ENCODE results near the gene RASGRP3. TPM values are rescaled to one million over a fixed set of nuclear protein-coding genes. Genes with fewer than 3 reads are reported as not detected.
"Not testable (repeated sequence)": the region's sequence is repeated elsewhere in the genome, so short reads cannot be mapped to it uniquely, and the experiment has no call there.

The RASGRP3 gene
- total RNA-seq, 4 donors from 2014 or later, result 2.6 to 42.7 (median 8.6) TPM

DNA sequence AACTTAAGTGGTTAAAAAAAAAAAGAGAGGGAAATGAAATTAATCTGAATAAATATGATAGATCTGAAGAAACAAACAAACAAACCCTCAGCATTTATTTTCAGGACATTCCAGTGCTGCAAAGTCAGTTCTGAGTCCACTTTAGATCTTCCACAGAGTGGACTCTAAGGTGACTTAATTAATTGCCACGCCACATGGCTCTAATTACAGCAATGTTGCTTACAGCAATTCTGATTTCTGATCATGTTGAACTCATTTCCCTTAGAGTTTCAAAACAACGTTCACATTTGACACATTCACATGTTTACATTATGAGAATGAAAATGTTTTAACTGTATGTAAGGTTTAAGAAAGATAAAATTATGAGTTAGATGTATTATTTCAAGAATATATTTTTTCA is 38.6 kb upstream of the RASGRP3 start:
- Histone ChIP-seq H3K4me3 (no peak overlapping the region), H3K9me3 (no peaks in the 10 kb centered on the region), H3K27me3 (no peaks in the 10 kb centered on the region), H3K4me1 (no peaks in the 10 kb centered on the region), H3K36me3 (no peaks in the 10 kb centered on the region), H3K27ac (peak overlapping the region in 1 of 2 donors; percentile 51)
- no peak for DNase-seq
- intact Hi-C loops (cut with DNase I; ENCODE audit: low total_unique reads), result no loop called here
- TF ChIP-seq POLR2A (IDR thresholded peaks at IDR 0.05), result no peak
- TF ChIP-seq, protein P1, sequence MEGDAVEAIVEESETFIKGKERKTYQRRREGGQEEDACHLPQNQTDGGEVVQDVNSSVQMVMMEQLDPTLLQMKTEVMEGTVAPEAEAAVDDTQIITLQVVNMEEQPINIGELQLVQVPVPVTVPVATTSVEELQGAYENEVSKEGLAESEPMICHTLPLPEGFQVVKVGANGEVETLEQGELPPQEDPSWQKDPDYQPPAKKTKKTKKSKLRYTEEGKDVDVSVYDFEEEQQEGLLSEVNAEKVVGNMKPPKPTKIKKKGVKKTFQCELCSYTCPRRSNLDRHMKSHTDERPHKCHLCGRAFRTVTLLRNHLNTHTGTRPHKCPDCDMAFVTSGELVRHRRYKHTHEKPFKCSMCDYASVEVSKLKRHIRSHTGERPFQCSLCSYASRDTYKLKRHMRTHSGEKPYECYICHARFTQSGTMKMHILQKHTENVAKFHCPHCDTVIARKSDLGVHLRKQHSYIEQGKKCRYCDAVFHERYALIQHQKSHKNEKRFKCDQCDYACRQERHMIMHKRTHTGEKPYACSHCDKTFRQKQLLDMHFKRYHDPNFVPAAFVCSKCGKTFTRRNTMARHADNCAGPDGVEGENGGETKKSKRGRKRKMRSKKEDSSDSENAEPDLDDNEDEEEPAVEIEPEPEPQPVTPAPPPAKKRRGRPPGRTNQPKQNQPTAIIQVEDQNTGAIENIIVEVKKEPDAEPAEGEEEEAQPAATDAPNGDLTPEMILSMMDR (IDR thresholded peaks at IDR 0.05), result no peak

GRCh38 chr2:33441235-33441810 is 35.1 kb upstream of the RASGRP3 start:
- H3K36me3 ChIP-seq, result no peaks in the 10 kb centered on the region
- intact Hi-C loops (cut with DNase I; ENCODE audit: low total_unique reads), result no loop called here
- no peak overlapping the region for H3K4me3 ChIP-seq
- no peak overlapping the region for H3K27ac ChIP-seq
- no peaks in the 10 kb centered on the region for H3K9me3 ChIP-seq
- H3K4me1 ChIP-seq, result no peaks in the 10 kb centered on the region
- DNase-seq, result peak; percentile 36 to 40
- H3K27me3 ChIP-seq, result no peaks in the 10 kb centered on the region
- TF ChIP-seq, protein P1 (IDR thresholded peaks at IDR 0.05), result peak; percentile 39 to 63 (median 48)
- TF ChIP-seq POLR2A (IDR thresholded peaks at IDR 0.05), result no peak

DNA sequence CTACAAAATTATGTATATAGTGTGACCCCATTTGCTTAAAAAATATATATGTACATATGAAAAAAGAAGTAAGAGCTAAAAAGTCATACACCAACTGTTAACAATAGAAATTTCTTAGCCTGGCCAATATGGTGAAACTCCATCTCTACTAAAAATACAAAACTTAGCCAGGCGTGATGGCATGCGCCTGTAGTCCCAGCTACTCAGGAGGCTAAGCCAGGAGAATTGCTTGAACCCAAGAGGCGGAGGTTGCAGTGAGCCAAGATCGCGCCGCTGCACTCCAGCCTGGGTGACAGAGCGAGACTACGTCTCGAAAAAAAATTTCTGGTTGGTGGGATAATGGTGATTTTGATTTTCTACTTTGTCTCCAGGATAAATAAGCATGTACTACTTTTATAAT is 34.4 kb upstream of the RASGRP3 start:
- intact Hi-C loops (cut with DNase I; ENCODE audit: low total_unique reads); H3K9me3 ChIP-seq; H3K4me3 ChIP-seq; DNase-seq; H3K36me3 ChIP-seq; H3K27me3 ChIP-seq; H3K4me1 ChIP-seq: not testable (repeated sequence)
- H3K27ac ChIP-seq, result peak overlapping the region in 1 of 2 donors; percentile 31

DNA sequence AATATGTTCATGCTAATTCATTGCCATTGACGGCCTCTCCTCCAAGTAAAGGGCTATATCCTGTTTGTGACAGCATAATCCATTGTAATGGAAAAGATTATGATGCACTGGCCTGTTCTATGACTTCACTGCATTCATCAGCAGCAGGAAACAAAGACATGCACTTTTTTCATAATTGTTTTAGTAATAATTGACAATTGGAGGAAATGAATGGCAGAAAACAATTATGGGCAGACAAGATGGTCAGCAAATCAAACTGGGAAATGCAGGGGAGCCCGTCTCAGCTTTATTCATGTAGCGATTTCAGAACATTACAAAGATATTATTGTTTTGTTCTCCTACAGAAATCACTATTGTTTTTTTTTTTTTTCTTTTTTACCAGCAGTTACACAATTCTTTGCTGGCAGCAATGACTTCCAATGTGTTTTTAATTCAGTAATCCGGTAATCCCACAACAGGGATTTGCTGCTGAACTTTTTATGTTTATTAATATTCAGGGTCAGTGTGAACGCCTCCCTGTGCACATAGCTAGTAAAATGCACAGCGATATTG is 33.8 kb upstream of the RASGRP3 start:
- Histone ChIP-seq H3K27me3 (no peaks in the 10 kb centered on the region), H3K9me3 (no peaks in the 10 kb centered on the region), H3K27ac (peak overlapping the region in 1 of 2 donors; percentile 31), H3K4me1 (no peaks in the 10 kb centered on the region), H3K4me3 (no peak overlapping the region), H3K36me3 (no peaks in the 10 kb centered on the region)
- TF ChIP-seq, protein P1 (IDR thresholded peaks at IDR 0.05), result no peak
- no peak for TF ChIP-seq POLR2A (IDR thresholded peaks at IDR 0.05)
- DNase-seq, result no peak
- intact Hi-C loops (cut with DNase I; ENCODE audit: low total_unique reads), result no loop called here

DNA sequence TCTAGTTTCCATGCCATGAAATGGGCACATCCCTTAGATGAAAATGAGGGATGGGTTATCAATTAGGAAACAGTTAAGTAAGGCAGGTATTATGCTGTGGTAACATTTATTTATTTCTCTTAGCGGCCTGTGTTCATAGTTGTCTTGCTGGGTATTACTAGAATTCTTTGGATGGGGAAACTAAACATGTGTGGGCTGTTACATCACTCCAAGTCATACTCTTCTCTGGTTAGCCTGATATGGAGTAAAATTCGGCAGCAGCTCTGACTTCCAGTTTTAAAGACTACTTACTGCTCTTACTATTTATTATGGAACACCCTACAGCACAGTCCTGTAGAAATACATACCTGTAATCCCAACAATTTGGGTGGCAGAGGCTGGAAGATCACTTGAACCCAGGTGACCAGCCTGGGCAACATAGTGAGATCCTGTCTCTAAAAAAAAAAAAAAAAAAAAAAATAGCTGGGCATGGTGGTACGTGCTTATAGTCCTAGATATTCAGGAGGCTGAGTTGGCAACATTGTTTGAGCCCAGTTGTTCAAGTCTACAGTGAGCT is 33.1 kb upstream of the RASGRP3 start:
- Histone ChIP-seq H3K4me3 (no peak overlapping the region), H3K27ac (peak overlapping the region in 1 of 2 donors; percentile 31), H3K4me1 (no peaks in the 10 kb centered on the region), H3K27me3 (no peaks in the 10 kb centered on the region), H3K9me3 (no peaks in the 10 kb centered on the region), H3K36me3 (no peaks in the 10 kb centered on the region)
- no peak for TF ChIP-seq POLR2A (IDR thresholded peaks at IDR 0.05)
- TF ChIP-seq, protein P1 (IDR thresholded peaks at IDR 0.05), result no peak
- no peak for DNase-seq
- intact Hi-C loops (cut with DNase I; ENCODE audit: low total_unique reads), result no loop called here

All from uterus (tissue), 4 donors.